NCI-H2196 treated with DMSO at 0.1 percent for 48 hours (cell line): ENCODE data around the gene IRF7.

Experiments
- DNase-seq: peaks from one replicate; lab custom pipeline; 2025; ENCODE audit not compliant: unreplicated experiment; lab: John Stamatoyannopoulos, UW

Gene IRF7

GRCh38 chr11:641806-642370 is 26.1 kb upstream of the IRF7 start:
- DNase-seq, result no peak

GRCh38 chr11:640021-640706 is 24.4 kb upstream of the IRF7 start:
- no peak for DNase-seq

DNA sequence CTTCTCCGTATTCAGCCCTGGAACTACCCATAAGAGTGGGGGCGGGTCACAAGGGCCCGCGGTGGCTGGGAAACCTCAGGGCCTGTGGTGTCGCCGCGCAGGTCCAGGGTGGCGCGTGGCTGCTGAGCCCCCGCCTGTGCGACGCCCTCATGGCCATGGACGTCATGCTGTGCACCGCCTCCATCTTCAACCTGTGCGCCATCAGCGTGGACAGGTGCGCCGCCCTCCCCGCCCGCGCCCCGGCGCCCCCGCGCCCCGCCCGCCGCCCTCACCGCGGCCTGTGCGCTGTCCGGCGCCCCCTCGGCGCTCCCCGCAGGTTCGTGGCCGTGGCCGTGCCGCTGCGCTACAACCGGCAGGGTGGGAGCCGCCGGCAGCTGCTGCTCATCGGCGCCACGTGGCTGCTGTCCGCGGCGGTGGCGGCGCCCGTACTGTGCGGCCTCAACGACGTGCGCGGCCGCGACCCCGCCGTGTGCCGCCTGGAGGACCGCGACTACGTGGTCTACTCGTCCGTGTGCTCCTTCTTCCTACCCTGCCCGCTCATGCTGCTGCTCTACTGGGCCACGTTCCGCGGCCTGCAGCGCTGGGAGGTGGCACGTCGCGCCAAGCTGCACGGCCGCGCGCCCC is 23.7 kb upstream of the IRF7 start:
- no peak for DNase-seq

DNA sequence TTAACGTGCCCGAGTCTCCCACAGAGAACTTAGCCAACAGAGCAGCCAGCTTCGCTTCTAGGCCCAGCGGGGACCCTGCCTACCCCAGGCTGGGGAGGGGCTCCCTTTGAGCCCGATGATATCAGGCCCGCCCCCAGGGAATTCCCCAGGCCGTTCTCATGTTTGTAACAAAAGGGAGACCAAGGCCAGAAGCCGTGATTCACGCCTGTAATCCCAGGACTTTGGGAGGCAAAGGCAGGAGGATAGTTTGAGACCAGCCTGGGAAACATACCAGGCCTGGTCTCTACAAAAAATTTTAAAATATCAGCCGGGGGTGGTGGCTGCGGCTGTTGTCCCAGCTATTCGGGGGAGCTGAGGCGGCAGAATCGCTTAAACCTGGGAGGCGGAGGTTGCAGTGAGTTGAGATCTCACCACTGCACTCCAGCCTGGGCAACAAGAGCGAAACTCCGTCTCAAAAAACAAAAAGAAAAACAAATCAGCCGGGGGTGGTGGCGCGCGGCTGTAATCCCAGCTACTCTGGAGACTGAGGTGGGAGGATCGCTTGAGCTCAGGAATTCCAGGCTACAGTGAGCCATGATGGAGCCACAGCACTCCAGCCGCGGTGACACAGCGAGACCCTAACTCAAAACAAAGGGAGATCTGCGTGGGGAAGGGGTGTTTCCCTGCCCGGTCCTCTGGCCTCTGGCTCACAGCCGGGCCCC is 23.0 kb upstream of the IRF7 start:
- no peak for DNase-seq

GRCh38 chr11:637593-638521 is 22.1 kb upstream of the IRF7 start:
- no peak for DNase-seq

- no peak for DNase-seq
These were observed 21.5 kb upstream of the IRF7 start for GRCh38 chr11:637333-637592.

- no peak for DNase-seq
These were observed 21.0 kb upstream of the IRF7 start, which contains the start of gene DRD4 for GRCh38 chr11:636511-637332. TSS of gene DRD4 (plus strand) at chr11:637269. CDS start at chr11:637305, 36 bp downstream.

- no peak for DNase-seq
These were observed 20.3 kb upstream of the IRF7 start for GRCh38 chr11:635945-636510.

- DNase-seq, result no peak
These were observed 15.1 kb upstream of the IRF7 start for GRCh38 chr11:630871-631270.

DNA sequence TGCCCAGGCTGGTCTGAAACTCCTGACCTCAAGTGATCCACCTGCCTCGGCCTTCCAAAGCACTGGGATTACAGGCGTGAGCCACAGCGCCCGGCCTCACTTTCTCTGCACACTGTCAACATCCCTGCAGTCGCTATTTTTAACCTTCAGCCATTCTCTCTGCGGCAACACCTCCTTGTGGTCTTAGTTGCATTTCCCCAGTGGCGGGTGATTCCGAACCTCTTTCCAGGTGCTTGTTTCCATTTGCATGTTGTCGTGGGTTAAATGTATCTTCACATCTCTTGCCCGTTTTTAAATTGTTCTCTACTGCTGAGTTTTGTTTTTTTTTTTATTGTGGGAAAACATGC is 13.5 kb upstream of the IRF7 start:
- DNase-seq, result no peak

GRCh38 chr11:628056-628455 is 12.3 kb upstream of the IRF7 start:
- no peak for DNase-seq

DNA sequence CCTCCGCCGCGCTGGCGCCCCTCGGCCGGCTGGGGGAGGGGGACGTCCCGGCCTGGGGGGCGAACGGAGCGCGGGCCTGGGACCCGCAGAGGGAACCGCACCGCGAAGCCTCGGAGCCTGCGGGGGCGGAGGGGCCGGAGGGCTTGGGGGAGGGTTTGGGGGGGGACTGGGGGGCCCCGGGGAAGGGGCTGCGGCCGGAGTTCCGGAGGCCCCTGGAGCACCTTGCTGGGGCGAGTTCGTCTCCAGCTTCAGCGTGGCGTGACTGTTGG is 11.5 kb upstream of the IRF7 start:
- DNase-seq, result no peak

- no peak for DNase-seq
These were observed 10.9 kb upstream of the IRF7 start, which contains the start of gene SCT for GRCh38 chr11:626475-627307. TSS of gene SCT (minus strand) at chr11:627181. CDS start at chr11:627143, 38 bp downstream.

- no peak for DNase-seq
These were observed 10.0 kb upstream of the IRF7 start for GRCh38 chr11:625636-626268.

GRCh38 chr11:624705-625635 is 9.2 kb upstream of the IRF7 start, which contains the start of gene CDHR5:
TSS of gene CDHR5 (minus strand) at chr11:624955. CDS start at chr11:624902, 53 bp downstream.
- no peak for DNase-seq

GRCh38 chr11:623999-624704 is 8.4 kb upstream of the IRF7 start:
- DNase-seq, result no peak

DNA sequence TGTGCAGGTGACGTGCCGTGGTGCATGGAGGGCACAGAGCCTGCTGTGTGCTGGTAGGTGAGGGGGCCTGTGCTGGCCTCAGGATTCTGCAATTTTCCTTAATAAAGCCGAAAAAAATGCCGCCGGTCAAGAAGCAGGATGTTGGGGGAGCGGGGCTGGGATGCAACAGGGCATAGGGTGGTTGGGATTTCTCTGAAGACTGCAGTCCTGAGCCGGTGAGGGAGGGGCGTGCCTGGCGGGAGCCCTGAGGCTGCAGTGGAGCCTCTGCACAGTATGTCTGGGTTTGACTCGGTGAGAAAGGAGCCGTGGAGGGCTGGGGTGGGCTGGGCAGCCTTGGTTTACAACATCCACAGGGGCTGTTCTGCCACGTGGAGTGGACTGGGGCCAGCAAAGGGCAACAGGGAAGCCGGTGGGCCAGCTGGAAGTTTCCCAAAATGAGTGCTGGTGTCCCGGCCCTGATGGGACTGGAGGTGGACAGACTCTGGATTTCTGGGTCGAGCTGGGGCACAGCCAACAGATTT is 7.7 kb upstream of the IRF7 start:
- no peak for DNase-seq
